Suppressor macrophage treated with lipopolysaccharide for 4 hours (primary cell): ENCODE results near the gene ANKMY2.
"Not testable (repeated sequence)": the region's sequence is repeated elsewhere in the genome, so short reads cannot be mapped to it uniquely, and the experiment has no call there.

Experiments
- DNase-seq: peaks from one replicate; pipeline ENCODE4 v3.0.0-alpha.2; 2020

The ANKMY2 gene

GRCh38 chr7:16645593-16646471, at the start of gene ANKMY2, which contains the start of gene BZW2:
Gene ANKMY2, minus strand, starts transcription at chr7:16645754. Its CDS starts 181 bp downstream, at chr7:16645573.
Gene BZW2, plus strand, starts transcription at chr7:16646181. Its CDS starts 19,263 bp downstream, at chr7:16665444.
- DNase-seq: peak; percentile 97

- DNase-seq: no peak
Observed at GRCh38 chr7:16694806-16695205, 49.3 kb upstream of the ANKMY2 start.

GRCh38 chr7:16693601-16694318, 48.2 kb upstream of the ANKMY2 start:
- DNase-seq: no peak

GRCh38 chr7:16691241-16691640, 45.7 kb upstream of the ANKMY2 start:
- no peak for DNase-seq

GRCh38 chr7:16688249-16688648, 42.7 kb upstream of the ANKMY2 start:
- DNase-seq: no peak

- DNase-seq: no peak
Observed at GRCh38 chr7:16685535-16685934, 40.0 kb upstream of the ANKMY2 start.

GRCh38 chr7:16684935-16685334, 39.4 kb upstream of the ANKMY2 start:
- DNase-seq: no peak

- not testable (repeated sequence) for DNase-seq
Observed at GRCh38 chr7:16678645-16679566, 33.4 kb upstream of the ANKMY2 start.

- DNase-seq: no peak
Observed at GRCh38 chr7:16677978-16678494, 32.5 kb upstream of the ANKMY2 start.

GRCh38 chr7:16675277-16675676, 29.7 kb upstream of the ANKMY2 start:
- DNase-seq: no peak

GRCh38 chr7:16671811-16672210, 26.3 kb upstream of the ANKMY2 start:
- DNase-seq: no peak

- DNase-seq: no peak
Observed at GRCh38 chr7:16670731-16671344, 25.3 kb upstream of the ANKMY2 start.

GRCh38 chr7:16670021-16670420, 24.5 kb upstream of the ANKMY2 start:
- DNase-seq: no peak

GRCh38 chr7:16669581-16669980, 24.0 kb upstream of the ANKMY2 start:
- DNase-seq: no peak

- DNase-seq: no peak
Observed at GRCh38 chr7:16668978-16669377, 23.4 kb upstream of the ANKMY2 start.

GRCh38 chr7:16668049-16668858, 22.7 kb upstream of the ANKMY2 start:
- DNase-seq: peak; percentile 88

GRCh38 chr7:16667355-16667754, 21.8 kb upstream of the ANKMY2 start:
- no peak for DNase-seq

GRCh38 chr7:16661924-16662323, 16.4 kb upstream of the ANKMY2 start:
- no peak for DNase-seq

- peak; percentile 60 for DNase-seq
Observed at GRCh38 chr7:16660702-16661464, 15.3 kb upstream of the ANKMY2 start.

- not testable (repeated sequence) for DNase-seq
Observed at GRCh38 chr7:16659854-16660497, 14.4 kb upstream of the ANKMY2 start.
